Lower leg skin (tissue), 3 donors: Measurements from ENCODE around the gene CMTM8.

ENCODE experiments used
- POLR2A ChIP-seq, 2 donors: fragments of 450-650 bp; IDR thresholded peaks; one replicate each; pipeline ENCODE4 v1.6.1; 2016 to 2017; ENCODE audit warnings: antibody characterized with exemption in 2 of 2, mild to moderate bottlenecking in 1 of 2, moderate library complexity in 1 of 2
- TF ChIP-seq, protein P1 (sequence below), 3 donors: fragments of 450-650 bp; IDR thresholded peaks; one replicate each; pipeline ENCODE4 v1.5.1; 2016; ENCODE audit warnings: antibody characterized with exemption in 3 of 3, mild to moderate bottlenecking in 3 of 3, moderate library complexity in 2 of 3

- TF ChIP-seq, protein P1, sequence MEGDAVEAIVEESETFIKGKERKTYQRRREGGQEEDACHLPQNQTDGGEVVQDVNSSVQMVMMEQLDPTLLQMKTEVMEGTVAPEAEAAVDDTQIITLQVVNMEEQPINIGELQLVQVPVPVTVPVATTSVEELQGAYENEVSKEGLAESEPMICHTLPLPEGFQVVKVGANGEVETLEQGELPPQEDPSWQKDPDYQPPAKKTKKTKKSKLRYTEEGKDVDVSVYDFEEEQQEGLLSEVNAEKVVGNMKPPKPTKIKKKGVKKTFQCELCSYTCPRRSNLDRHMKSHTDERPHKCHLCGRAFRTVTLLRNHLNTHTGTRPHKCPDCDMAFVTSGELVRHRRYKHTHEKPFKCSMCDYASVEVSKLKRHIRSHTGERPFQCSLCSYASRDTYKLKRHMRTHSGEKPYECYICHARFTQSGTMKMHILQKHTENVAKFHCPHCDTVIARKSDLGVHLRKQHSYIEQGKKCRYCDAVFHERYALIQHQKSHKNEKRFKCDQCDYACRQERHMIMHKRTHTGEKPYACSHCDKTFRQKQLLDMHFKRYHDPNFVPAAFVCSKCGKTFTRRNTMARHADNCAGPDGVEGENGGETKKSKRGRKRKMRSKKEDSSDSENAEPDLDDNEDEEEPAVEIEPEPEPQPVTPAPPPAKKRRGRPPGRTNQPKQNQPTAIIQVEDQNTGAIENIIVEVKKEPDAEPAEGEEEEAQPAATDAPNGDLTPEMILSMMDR (IDR thresholded peaks at IDR 0.05): no peak
- no peak for TF ChIP-seq POLR2A (IDR thresholded peaks at IDR 0.05)
Measured at GRCh38 chr3:32376115-32376514, 137.6 kb downstream of the CMTM8 start.
